Measurements from ENCODE around the gene TTC17. TPM values are rescaled to one million over a fixed set of nuclear protein-coding genes. Genes with fewer than 3 reads are reported as not detected.

TTC17 gene
- total and polyA plus RNA-seq, 2 donors (not counting 1 experiment from before 2014, with no cell fraction given): 68.7 to 176 TPM

DNA sequence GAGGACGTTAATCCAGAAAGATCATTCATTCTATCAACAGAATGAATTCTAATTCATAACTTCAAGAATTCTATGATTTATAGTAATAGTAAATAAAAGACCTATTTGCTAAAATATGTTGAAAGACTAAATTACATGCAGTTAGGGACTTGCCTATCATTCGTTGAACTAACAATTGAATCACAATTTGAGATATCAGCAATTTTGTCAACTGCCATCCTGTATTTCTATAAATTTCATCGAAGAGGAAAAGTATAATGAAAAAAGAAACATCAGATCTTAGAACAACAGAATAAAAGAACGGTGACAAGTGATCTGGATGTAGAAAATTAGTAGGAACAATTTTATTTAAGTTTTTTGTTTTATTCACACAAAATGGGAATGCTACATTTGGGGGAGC is 4.4 kb upstream of the TTC17 start:
- H3K27ac Mint-ChIP-seq: no peak overlapping the region
- Histone ChIP-seq H4K20me1 (ENCODE audit: control insufficient read depth, insufficient read depth, low read length, poor library complexity, severe bottlenecking) (no peaks in the 10 kb centered on the region), H3K36me3 (replicated peaks in 1 of 2; ENCODE audit: control extremely low read depth in 1 of 2, control insufficient read depth in 1 of 2, extremely low read depth in 1 of 2, insufficient read depth in 2 of 2, low read length in 1 of 2) (no peaks in the 10 kb centered on the region), H2AFZ (ENCODE audit: insufficient read depth, low read depth, low read length, poor library complexity, severe bottlenecking) (no peak overlapping the region), H3K27me3 (replicated peaks in 1 of 4; ENCODE audit: control extremely low read depth in 1 of 4, control insufficient read depth in 3 of 4, insufficient read depth in 4 of 4, low read length in 3 of 4) (no peaks in the 10 kb centered on the region), H3K9me3 (ENCODE audit: control extremely low read depth in 1 of 3, control insufficient read depth in 2 of 3, insufficient read depth in 1 of 3, low read length in 2 of 3) (no peaks in the 10 kb centered on the region), H3K4me3 (ENCODE audit: control extremely low read depth in 1 of 5, extremely low read depth in 1 of 5, insufficient read depth in 1 of 5, low read depth in 2 of 5, low read length in 4 of 5) (no peak overlapping the region), H3K4me1 (ENCODE audit: control insufficient read depth in 2 of 2, insufficient read depth in 2 of 2, low read length in 2 of 2) (peaks cover 7 to 8% of the 10 kb centered on the region in 2 donors), H3K27ac (ENCODE audit: low read length in 2 of 2) (no peak overlapping the region), H3K79me2 (ENCODE audit: control insufficient read depth, insufficient read depth, low read length) (peaks cover 19% of the 10 kb centered on the region), H3K9ac (ENCODE audit: low read length) (no peak overlapping the region), H3K4me2 (replicated peaks; ENCODE audit: low read depth, low read length, poor library complexity, severe bottlenecking) (no peak overlapping the region)
- WGBS (ENCODE audit: insufficient coverage): no CpG with 5 or more reads among the region's 4 CpGs
- no peaks in the 10 kb centered on the region for H3K9me3 Mint-ChIP-seq (ENCODE audit: insufficient read depth)
- intact Hi-C loops (cut with micrococcal nuclease): no loop called here
- DNase-seq (no peak), ATAC-seq (ENCODE audit: low read depth) (no peak)
- peaks cover 15% of the 10 kb centered on the region for H3K4me1 Mint-ChIP-seq
- no peaks in the 10 kb centered on the region for H3K27me3 Mint-ChIP-seq
- TF ChIP-seq, protein P1, sequence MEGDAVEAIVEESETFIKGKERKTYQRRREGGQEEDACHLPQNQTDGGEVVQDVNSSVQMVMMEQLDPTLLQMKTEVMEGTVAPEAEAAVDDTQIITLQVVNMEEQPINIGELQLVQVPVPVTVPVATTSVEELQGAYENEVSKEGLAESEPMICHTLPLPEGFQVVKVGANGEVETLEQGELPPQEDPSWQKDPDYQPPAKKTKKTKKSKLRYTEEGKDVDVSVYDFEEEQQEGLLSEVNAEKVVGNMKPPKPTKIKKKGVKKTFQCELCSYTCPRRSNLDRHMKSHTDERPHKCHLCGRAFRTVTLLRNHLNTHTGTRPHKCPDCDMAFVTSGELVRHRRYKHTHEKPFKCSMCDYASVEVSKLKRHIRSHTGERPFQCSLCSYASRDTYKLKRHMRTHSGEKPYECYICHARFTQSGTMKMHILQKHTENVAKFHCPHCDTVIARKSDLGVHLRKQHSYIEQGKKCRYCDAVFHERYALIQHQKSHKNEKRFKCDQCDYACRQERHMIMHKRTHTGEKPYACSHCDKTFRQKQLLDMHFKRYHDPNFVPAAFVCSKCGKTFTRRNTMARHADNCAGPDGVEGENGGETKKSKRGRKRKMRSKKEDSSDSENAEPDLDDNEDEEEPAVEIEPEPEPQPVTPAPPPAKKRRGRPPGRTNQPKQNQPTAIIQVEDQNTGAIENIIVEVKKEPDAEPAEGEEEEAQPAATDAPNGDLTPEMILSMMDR (IDR thresholded peaks at IDR 0.05): no peak
- TF ChIP-seq EZH2 (IDR thresholded peaks at IDR 0.05; ENCODE audit: borderline replicate concordance, insufficient read depth, low read depth, low read length, poor library complexity, severe bottlenecking): no peak
- ChIA-PET CTCF (no interaction called here), POLR2A (no interaction called here)
- no peak overlapping the region for H3K4me3 Mint-ChIP-seq

DNA sequence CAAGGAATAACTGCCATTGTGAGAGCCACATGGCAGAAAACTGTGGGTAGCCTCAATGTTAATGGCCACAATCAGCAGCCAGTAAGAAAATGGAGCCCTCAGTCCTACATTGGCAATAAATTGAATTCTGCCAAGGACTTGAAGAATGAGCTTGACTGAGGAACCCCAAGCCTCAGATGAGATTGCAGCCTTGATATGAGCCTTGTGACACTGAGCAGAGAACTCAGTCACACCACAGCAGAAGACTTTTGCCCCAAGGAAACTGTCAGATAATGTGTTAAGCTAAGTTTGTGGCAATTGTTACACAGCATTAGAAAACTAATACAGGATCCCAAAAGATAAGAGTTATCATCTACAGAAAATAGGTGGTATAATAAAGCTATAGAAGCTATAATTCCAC is 2.4 kb upstream of the TTC17 start:
- H3K79me2 ChIP-seq (ENCODE audit: control insufficient read depth, insufficient read depth, low read length): peaks cover 40% of the 10 kb centered on the region
- ChIA-PET POLR2A (no interaction called here), CTCF (interaction anchor here (0.6 to 4.4 kb wide), 2 partner anchors 44 to 61 kb away, joined by 3 to 44 read pairs; partner anchors contain the start of gene API5)
- Mint-ChIP-seq H3K9me3 (ENCODE audit: insufficient read depth) (no peaks in the 10 kb centered on the region), H3K27ac (no peak overlapping the region), H3K4me3 (no peak overlapping the region), H3K4me1 (peaks cover 34% of the 10 kb centered on the region), H3K27me3 (no peaks in the 10 kb centered on the region)
- H3K4me3 ChIP-seq (ENCODE audit: control extremely low read depth in 1 of 5, extremely low read depth in 1 of 5, insufficient read depth in 1 of 5, low read depth in 2 of 5, low read length in 4 of 5): no peak overlapping the region
- no peak for TF ChIP-seq EZH2 (IDR thresholded peaks at IDR 0.05; ENCODE audit: borderline replicate concordance, insufficient read depth, low read depth, low read length, poor library complexity, severe bottlenecking)
- TF ChIP-seq, protein P1 (IDR thresholded peaks at IDR 0.05): no peak
- intact Hi-C loops (cut with micrococcal nuclease): loop anchor here (5.0 kb wide), 2 partner anchors 286 to 2001 kb away; no protein-coding TSS in a partner anchor
- no peaks in the 10 kb centered on the region for H3K9me3 ChIP-seq (ENCODE audit: control extremely low read depth in 1 of 3, control insufficient read depth in 2 of 3, insufficient read depth in 1 of 3, low read length in 2 of 3)
- H4K20me1 ChIP-seq (ENCODE audit: control insufficient read depth, insufficient read depth, low read length, poor library complexity, severe bottlenecking): no peaks in the 10 kb centered on the region
- H3K4me1 ChIP-seq (ENCODE audit: control insufficient read depth in 2 of 2, insufficient read depth in 2 of 2, low read length in 2 of 2): peaks cover 22 to 25% of the 10 kb centered on the region in 2 donors
- DNase-seq (no peak), ATAC-seq (ENCODE audit: low read depth) (no peak)
- no peak overlapping the region for H2AFZ ChIP-seq (ENCODE audit: insufficient read depth, low read depth, low read length, poor library complexity, severe bottlenecking)
- H3K27me3 ChIP-seq (replicated peaks in 1 of 4; ENCODE audit: control extremely low read depth in 1 of 4, control insufficient read depth in 3 of 4, insufficient read depth in 4 of 4, low read length in 3 of 4): no peaks in the 10 kb centered on the region
- no peak overlapping the region for H3K27ac ChIP-seq (ENCODE audit: low read length in 2 of 2)
- no peaks in the 10 kb centered on the region for H3K36me3 ChIP-seq (replicated peaks in 1 of 2; ENCODE audit: control extremely low read depth in 1 of 2, control insufficient read depth in 1 of 2, extremely low read depth in 1 of 2, insufficient read depth in 2 of 2, low read length in 1 of 2)
- H3K9ac ChIP-seq (ENCODE audit: low read length): no peak overlapping the region
- no peak overlapping the region for H3K4me2 ChIP-seq (replicated peaks; ENCODE audit: low read depth, low read length, poor library complexity, severe bottlenecking)
